Activated CD4-positive, alpha-beta T cell treated with anti-CD3 and anti-CD28 coated beads, Interleukin-2, amount 10 ng/mL, durations not matched to agents 24 days and 14 days (primary cell): Measurements from ENCODE around the gene MGST2. TPM values are rescaled to one million over a fixed set of nuclear protein-coding genes. Genes with fewer than 3 reads are reported as not detected.
"Not testable (repeated sequence)": the region's sequence is repeated elsewhere in the genome, so short reads cannot be mapped to it uniquely, and the experiment has no call there.

Source experiments
- DNase-seq: peaks from one replicate; pipeline ENCODE4 v3.0.0; 2022
- H3K27ac Mint-ChIP-seq: one replicate; pipeline ENCODE4 v1.8.0; 2022; ENCODE audit warnings: mild to moderate bottlenecking, mixed read lengths
- H3K27me3 Mint-ChIP-seq: one replicate; pipeline ENCODE4 v1.8.0; 2022; ENCODE audit warnings: mixed read lengths
- H3K36me3 Mint-ChIP-seq: one replicate; pipeline ENCODE4 v1.8.0; 2022; ENCODE audit warnings: low read depth, mild to moderate bottlenecking, mixed read lengths
- H3K4me1 Mint-ChIP-seq: one replicate; pipeline ENCODE4 v1.8.0; 2021; ENCODE audit warnings: mixed read lengths
- H3K4me3 Mint-ChIP-seq: one replicate; pipeline ENCODE4 v1.8.0; 2022; ENCODE audit warnings: mild to moderate bottlenecking, moderate library complexity, mixed read lengths
- H3K9me3 Mint-ChIP-seq: one replicate; pipeline ENCODE4 v1.8.0; 2021; ENCODE audit warnings: mixed read lengths
- intact Hi-C: fragments of 100-400 bp; cut with micrococcal nuclease; formaldehyde crosslinking; loops from one replicate; pipeline ENCODE4 v1.15.1; 2023
- total RNA-seq: library from RNA; stranded (reverse); gene quantifications from 2 replicates; pipeline ENCODE4 v1.2.3, GENCODE V29; 2022

Gene MGST2
- total RNA-seq, 1 donor from 2014 or later, result 26.5 TPM

GRCh38 chr4:139689093-139689722 is 23.6 kb downstream of the MGST2 start:
- H3K36me3 Mint-ChIP-seq, result peaks cover 26% of the 10 kb centered on the region
- H3K4me1 Mint-ChIP-seq, result peaks cover 15% of the 10 kb centered on the region
- H3K4me3 Mint-ChIP-seq, result no peak overlapping the region
- no peak overlapping the region for H3K27ac Mint-ChIP-seq
- no peaks in the 10 kb centered on the region for H3K27me3 Mint-ChIP-seq
- no peak for DNase-seq
- H3K9me3 Mint-ChIP-seq, result peaks cover 4% of the 10 kb centered on the region
- intact Hi-C loops, result no loop called here

DNA sequence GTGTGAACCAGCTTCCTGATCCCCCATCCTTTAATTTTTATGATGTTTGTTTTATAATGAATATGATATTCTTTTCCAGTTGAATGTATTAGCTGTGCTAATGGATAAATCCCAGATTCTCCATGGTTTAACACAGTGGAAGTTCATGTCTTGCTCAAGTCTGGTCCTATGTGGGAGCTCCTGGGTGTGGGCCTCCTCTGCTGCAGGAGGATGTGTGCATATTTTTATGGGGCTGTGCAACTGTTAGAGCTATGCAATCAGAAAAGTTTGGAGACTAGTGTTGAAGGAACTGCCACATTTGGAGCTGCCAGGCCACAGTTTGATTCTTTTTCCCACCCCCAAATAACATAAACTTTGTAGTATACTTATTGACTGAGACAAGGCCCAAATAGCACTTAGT is 24.8 kb downstream of the MGST2 start:
- Mint-ChIP-seq H3K4me1 (peaks cover 7% of the 10 kb centered on the region), H3K4me3 (no peak overlapping the region), H3K36me3 (peaks cover 17% of the 10 kb centered on the region), H3K9me3 (no peaks in the 10 kb centered on the region), H3K27ac (no peak overlapping the region), H3K27me3 (no peaks in the 10 kb centered on the region)
- intact Hi-C loops, result no loop called here
- DNase-seq, result no peak

GRCh38 chr4:139692309-139693012 is 26.8 kb downstream of the MGST2 start:
- intact Hi-C loops, result no loop called here
- peaks cover 4% of the 10 kb centered on the region for H3K4me1 Mint-ChIP-seq
- no peak overlapping the region for H3K27ac Mint-ChIP-seq
- no peak for DNase-seq
- H3K27me3 Mint-ChIP-seq, result no peaks in the 10 kb centered on the region
- H3K36me3 Mint-ChIP-seq, result peaks cover 19% of the 10 kb centered on the region
- H3K4me3 Mint-ChIP-seq, result no peak overlapping the region
- peaks cover 6% of the 10 kb centered on the region for H3K9me3 Mint-ChIP-seq

GRCh38 chr4:139694522-139695107 is 29.0 kb downstream of the MGST2 start:
- intact Hi-C loops, result no loop called here
- Mint-ChIP-seq H3K4me3 (no peak overlapping the region), H3K27ac (no peak overlapping the region), H3K9me3 (peaks cover 9% of the 10 kb centered on the region), H3K4me1 (peaks cover 3% of the 10 kb centered on the region), H3K27me3 (no peaks in the 10 kb centered on the region), H3K36me3 (peaks cover 20% of the 10 kb centered on the region)
- no peak for DNase-seq

DNA sequence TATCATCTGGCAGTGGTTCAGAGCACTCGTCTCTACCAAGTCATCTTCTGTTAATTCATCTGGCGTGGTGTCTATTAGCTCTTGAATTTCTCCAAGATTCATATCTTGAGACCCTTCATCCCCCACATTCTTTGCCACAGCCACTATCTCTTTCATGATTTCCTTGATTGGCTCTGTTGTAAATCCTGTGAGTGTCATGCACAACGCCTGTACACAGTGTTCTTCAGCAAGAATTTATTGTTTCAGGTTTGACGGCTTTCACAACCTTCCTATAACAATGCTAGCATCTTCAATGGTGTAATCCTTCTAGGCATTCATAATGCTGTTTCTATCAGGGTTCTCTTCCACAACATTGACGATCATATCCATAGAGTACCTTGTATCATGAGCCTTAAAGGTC is 30.9 kb downstream of the MGST2 start:
- Mint-ChIP-seq H3K9me3 (peaks cover 9% of the 10 kb centered on the region), H3K27me3 (no peaks in the 10 kb centered on the region), H3K4me3 (no peak overlapping the region), H3K36me3 (peaks cover 26% of the 10 kb centered on the region), H3K27ac (no peak overlapping the region), H3K4me1 (peaks cover 5% of the 10 kb centered on the region)
- intact Hi-C loops, result no loop called here
- DNase-seq, result no peak

DNA sequence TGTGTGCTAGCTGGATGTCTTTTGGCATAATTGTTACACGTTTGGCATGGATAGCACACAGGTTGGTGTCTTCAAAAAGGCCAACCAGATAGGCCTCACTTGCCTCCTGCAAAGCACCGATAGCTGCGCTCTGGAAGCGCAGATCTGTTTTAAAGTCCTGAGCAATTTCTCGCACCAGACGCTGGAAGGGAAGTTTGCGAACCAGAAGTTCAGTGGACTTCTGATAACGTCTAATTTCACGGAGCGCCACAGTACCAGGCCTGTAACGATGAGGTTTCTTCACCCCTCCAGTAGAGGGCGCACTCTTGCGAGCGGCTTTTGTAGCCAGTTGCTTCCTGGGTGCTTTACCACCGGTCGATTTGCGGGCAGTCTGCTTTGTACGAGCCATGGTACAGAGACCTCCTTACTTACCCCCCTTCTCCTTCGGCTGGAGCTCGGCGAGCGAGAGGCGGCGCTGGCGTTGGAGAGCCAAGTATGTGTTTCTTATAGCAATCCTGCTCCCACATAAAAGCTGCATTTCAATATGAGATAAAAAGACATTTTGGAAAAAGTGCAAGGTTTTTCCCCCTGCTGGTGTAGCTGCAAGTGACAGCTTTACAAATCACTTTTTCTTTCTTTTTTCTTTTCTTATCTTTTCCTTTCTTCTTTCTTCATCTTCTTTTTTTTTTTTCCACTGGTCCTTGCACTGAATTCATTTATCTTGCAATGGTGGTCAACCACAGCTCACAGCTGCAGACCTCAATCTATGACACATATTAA is 32.7 kb downstream of the MGST2 start:
- intact Hi-C loops, H3K4me3 Mint-ChIP-seq, DNase-seq, H3K27ac Mint-ChIP-seq, H3K27me3 Mint-ChIP-seq, H3K4me1 Mint-ChIP-seq, H3K9me3 Mint-ChIP-seq: not testable (repeated sequence)
- peaks cover 29% of the 10 kb centered on the region for H3K36me3 Mint-ChIP-seq

DNA sequence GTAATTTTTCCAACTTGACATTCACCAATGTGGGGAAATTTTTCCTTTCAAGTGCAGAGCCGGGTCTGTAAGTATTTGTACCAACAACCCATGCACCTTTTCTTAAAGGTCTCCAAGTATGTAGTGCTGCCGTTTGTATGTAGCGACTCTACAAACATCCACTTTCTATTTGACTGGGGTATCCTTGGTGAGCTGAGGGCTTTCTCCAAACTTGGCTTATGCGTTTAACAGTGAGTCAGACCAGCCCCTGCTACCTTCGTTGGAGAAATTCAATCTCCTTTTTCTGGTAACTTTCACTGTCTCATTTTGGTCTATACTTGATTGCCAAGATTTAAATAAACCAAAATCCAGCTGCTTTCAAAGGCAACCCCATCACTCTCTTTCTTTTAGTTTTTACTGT is 34.9 kb downstream of the MGST2 start:
- intact Hi-C loops, result loop anchor here (2.0 kb wide), 1 partner anchor 44 kb away; no protein-coding TSS in a partner anchor
- no peak overlapping the region for H3K27ac Mint-ChIP-seq
- no peak for DNase-seq
- no peaks in the 10 kb centered on the region for H3K27me3 Mint-ChIP-seq
- H3K9me3 Mint-ChIP-seq, result peaks cover 9% of the 10 kb centered on the region
- peaks cover 5% of the 10 kb centered on the region for H3K4me1 Mint-ChIP-seq
- no peak overlapping the region for H3K4me3 Mint-ChIP-seq
- H3K36me3 Mint-ChIP-seq, result peaks cover 34% of the 10 kb centered on the region

DNA sequence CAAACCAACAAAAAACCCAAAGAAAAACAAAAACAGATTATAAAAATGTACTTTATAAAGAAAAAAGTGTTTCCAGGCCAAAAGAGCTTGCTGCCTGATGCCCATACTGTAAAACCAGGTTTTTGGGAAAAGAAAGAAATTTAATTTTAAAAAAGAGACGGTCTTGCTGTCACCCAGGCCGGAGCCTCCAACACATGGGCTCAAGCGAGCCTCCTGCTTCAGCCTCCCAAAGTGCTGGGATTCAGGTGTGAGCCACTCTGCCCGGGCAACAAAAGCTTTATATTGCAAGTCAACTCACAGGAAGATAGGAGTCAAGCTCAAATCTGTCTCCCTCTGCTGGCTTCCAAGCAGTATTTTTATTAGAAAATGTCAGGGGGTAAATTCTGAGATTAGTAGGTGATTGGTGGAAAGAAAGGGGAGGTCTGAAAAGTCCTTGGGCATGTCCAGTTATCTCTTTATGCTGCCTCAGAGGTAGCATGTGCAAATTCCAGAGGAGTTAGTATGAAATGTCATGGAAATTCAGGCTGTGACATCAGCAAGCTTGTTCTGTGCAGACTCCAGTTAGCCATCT is 39.4 kb downstream of the MGST2 start:
- no peaks in the 10 kb centered on the region for H3K9me3 Mint-ChIP-seq
- DNase-seq, result no peak
- intact Hi-C loops, result no loop called here

DNA sequence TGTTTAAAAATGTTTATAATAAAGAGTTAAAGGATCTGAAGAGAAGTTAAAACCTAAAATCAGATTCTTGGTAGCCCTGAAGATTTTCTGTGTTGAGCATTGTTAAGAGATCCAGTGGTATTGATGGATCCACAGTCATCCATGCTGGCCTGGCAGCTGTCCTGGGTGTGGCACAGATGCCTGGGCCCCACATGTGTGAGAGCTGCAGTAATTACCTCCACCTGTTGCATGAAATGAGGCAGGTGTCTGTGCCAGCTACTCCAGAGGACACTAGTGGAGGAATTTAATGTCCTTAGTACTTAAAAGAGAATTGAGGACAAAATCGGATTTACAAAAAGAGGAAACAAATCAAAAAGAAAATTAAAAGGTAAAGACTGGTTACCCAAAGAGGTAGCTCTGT is 44.0 kb downstream of the MGST2 start:
- Mint-ChIP-seq H3K27me3 (no peaks in the 10 kb centered on the region), H3K9me3 (no peaks in the 10 kb centered on the region), H3K36me3 (peaks cover 30% of the 10 kb centered on the region), H3K27ac (no peak overlapping the region), H3K4me3 (no peak overlapping the region), H3K4me1 (no peaks in the 10 kb centered on the region)
- intact Hi-C loops, result no loop called here
- DNase-seq, result no peak

More for the DNA sequence above, 39.4 kb downstream of the MGST2 start:
- Mint-ChIP-seq H3K27me3 (no peaks in the 10 kb centered on the region), H3K4me3 (no peak overlapping the region), H3K27ac (no peak overlapping the region), H3K36me3 (peaks cover 43% of the 10 kb centered on the region), H3K4me1 (peaks cover 2% of the 10 kb centered on the region)

DNA sequence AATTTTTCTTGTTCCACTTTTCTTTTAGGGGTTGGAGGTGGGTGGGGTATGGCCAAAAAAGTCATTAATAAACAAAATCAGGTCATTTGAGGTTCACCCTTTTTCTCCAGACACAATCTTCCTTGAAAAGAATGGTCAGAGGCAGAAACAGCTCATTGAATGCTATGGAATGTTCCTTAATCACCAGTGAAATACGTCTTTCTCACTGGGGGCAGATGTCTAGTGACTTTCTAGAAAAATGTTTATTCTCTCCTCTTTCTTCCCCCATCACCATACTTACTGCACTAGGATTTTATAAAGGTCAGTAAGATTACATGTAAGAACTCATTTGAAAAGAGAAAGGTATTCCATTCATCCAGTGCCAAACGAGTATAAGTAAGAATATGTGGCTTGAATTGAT is 44.5 kb downstream of the MGST2 start:
- no peaks in the 10 kb centered on the region for H3K27me3 Mint-ChIP-seq
- no peak for DNase-seq
- H3K4me1 Mint-ChIP-seq, result no peaks in the 10 kb centered on the region
- H3K9me3 Mint-ChIP-seq, result no peaks in the 10 kb centered on the region
- H3K27ac Mint-ChIP-seq, result no peak overlapping the region
- peaks cover 29% of the 10 kb centered on the region for H3K36me3 Mint-ChIP-seq
- no peak overlapping the region for H3K4me3 Mint-ChIP-seq
- intact Hi-C loops, result no loop called here

DNA sequence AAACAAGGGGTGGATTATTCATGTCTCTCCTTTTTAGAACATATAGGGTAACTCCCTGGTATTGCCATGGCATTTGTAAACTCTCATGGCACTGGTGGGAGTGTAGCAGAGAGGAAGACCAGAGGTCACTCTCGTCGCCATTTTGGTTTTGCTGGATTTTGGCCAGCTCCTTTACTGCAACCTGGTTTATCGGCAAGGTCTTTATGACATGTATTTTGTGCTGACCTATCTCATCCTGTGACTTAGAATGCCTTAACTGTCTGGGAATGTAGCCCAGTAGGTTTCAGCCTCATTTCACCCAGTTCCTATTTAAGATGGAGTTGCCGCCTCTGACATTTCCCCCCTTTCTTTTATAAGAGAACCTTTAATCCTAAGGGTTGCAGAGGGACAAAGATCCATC is 45.8 kb downstream of the MGST2 start:
- H3K27me3 Mint-ChIP-seq, result no peaks in the 10 kb centered on the region
- no peak overlapping the region for H3K27ac Mint-ChIP-seq
- H3K4me1 Mint-ChIP-seq, result no peaks in the 10 kb centered on the region
- DNase-seq, result no peak
- H3K4me3 Mint-ChIP-seq, result no peak overlapping the region
- H3K36me3 Mint-ChIP-seq, result peaks cover 16% of the 10 kb centered on the region
- no peaks in the 10 kb centered on the region for H3K9me3 Mint-ChIP-seq
- intact Hi-C loops, result no loop called here

DNA sequence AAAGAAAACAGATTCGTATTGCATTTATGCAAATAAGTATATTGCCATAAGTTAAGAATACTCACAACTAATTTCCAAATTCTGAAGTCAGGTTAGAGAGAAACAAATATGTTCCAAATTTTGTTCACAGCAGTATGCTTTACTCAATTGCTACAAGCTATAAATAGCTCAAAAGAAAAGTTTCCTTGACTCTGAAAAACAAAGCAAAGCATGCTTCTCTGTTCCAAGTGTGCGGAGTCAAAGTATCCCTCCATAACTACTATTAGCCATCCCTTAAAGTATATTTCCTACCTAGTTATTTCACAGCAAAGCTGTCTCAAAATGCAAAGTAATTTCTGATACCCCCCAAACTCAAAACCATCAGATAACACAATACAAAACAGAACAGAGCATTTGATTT is 47.3 kb downstream of the MGST2 start:
- DNase-seq, result no peak
- intact Hi-C loops, result no loop called here
- no peak overlapping the region for H3K27ac Mint-ChIP-seq
- H3K9me3 Mint-ChIP-seq, result no peaks in the 10 kb centered on the region
- H3K36me3 Mint-ChIP-seq, result peaks cover 12% of the 10 kb centered on the region
- H3K27me3 Mint-ChIP-seq, result no peaks in the 10 kb centered on the region
- H3K4me3 Mint-ChIP-seq, result no peak overlapping the region
- H3K4me1 Mint-ChIP-seq, result no peaks in the 10 kb centered on the region

DNA sequence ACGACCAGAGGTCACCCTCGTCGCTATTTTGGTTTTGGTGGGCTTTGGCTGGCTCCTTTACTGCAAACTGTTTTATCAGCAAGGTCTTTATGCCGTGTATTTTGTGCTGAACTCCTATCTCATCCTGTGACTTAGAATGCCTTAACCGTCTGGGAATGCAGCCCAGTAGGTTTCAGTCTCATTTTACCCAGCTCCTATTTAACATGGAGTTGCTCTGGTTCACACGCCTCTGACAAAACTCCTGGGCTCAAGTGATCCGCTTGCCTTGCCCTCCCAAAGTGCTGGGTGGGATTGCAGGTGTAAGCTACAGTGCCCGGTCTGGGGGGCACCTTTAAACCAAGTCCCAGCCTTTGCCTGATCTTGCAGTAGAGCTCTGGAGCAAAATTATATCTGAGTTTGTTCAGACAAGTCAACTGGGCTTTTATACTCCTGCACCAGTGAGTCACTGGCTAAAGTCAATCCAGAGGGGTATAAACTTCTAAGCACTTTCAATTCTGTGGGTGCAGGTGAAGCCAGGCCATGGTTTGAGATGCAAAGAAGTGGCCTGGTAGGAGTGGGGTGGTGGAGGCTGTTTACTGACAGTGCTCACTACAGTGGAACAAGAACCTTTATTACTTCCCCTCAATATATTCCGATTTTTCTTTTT is 50.2 kb downstream of the MGST2 start:
- no peaks in the 10 kb centered on the region for H3K27me3 Mint-ChIP-seq
- H3K4me3 Mint-ChIP-seq, result no peak overlapping the region
- DNase-seq, result no peak
- no peak overlapping the region for H3K27ac Mint-ChIP-seq
- H3K36me3 Mint-ChIP-seq, result no peaks in the 10 kb centered on the region
- H3K9me3 Mint-ChIP-seq, result no peaks in the 10 kb centered on the region
- intact Hi-C loops, result no loop called here
- no peaks in the 10 kb centered on the region for H3K4me1 Mint-ChIP-seq
